ENCODE results near the gene SLC23A3. TPM values are rescaled to one million over a fixed set of nuclear protein-coding genes. Genes with fewer than 3 reads are reported as not detected.

Gene SLC23A3
- total and polyA plus RNA-seq, 4 donors: 0.23 to 2.4 (median 0.66) TPM

GRCh38 chr2:219142329-219142728, 27.5 kb downstream of the SLC23A3 start:
- DNase-seq (ENCODE audit: low spot score): no peak
- Histone ChIP-seq H3K9ac (ENCODE audit: low read depth in 1 of 2, low read length in 2 of 2) (no peak overlapping the region), H3K4me3 (ENCODE audit: low read depth in 1 of 3, low read length in 3 of 3) (no peak overlapping the region), H3K36me3 (ENCODE audit: control insufficient read depth in 4 of 4, insufficient read depth in 3 of 4, low read depth in 1 of 4, low read length in 3 of 4) (peaks cover 2 to 24% (median 11%) of the 10 kb centered on the region in 4 donors), H3K4me1 (ENCODE audit: control insufficient read depth in 4 of 4, insufficient read depth in 4 of 4, low read length in 3 of 4) (no peaks in the 10 kb centered on the region), H3K27ac (ENCODE audit: low read depth in 1 of 2, low read length in 2 of 2) (no peak overlapping the region), H3K27me3 (ENCODE audit: control insufficient read depth in 4 of 4, insufficient read depth in 4 of 4, low read length in 3 of 4) (no peaks in the 10 kb centered on the region), H3K9me3 (ENCODE audit: control insufficient read depth in 4 of 4, low read length in 3 of 4) (no peaks in the 10 kb centered on the region)
- TF ChIP-seq HNF4G (IDR thresholded peaks at IDR 0.05): no peak
- no peak for TF ChIP-seq GABPA (IDR thresholded peaks at IDR 0.05 in 1 of 2, conservative IDR thresholded peaks at IDR 0.05 in 1 of 2)
- no peak for TF ChIP-seq ZBTB33 (IDR thresholded peaks at IDR 0.05)
- no peak for TF ChIP-seq CTCF (IDR thresholded peaks at IDR 0.05; ENCODE audit: low read depth, low read length, missing input control)
- no peak for TF ChIP-seq ATF3 (IDR thresholded peaks at IDR 0.05)
- no peak for TF ChIP-seq FOXA2 (IDR thresholded peaks at IDR 0.05)
- no peak for TF ChIP-seq SP1 (IDR thresholded peaks at IDR 0.05)
- TF ChIP-seq EGR1 (IDR thresholded peaks at IDR 0.05; ENCODE audit: low read depth in 2 of 2): no peak
- TF ChIP-seq, protein P1, sequence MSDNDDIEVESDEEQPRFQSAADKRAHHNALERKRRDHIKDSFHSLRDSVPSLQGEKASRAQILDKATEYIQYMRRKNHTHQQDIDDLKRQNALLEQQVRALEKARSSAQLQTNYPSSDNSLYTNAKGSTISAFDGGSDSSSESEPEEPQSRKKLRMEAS (IDR thresholded peaks at IDR 0.05): no peak
- TF ChIP-seq RXRA (IDR thresholded peaks at IDR 0.05): no peak
- TF ChIP-seq FOXA1 (IDR thresholded peaks at IDR 0.05): no peak
- TF ChIP-seq TAF1 (conservative IDR thresholded peaks at IDR 0.05): no peak
- no peak for TF ChIP-seq YY1 (IDR thresholded peaks at IDR 0.05)
- no peak for TF ChIP-seq JUND (IDR thresholded peaks at IDR 0.05)
- 94% methylated on average over 6 of the region's 6 CpGs for WGBS

GRCh38 chr2:219140722-219141121, 29.1 kb downstream of the SLC23A3 start:
- no peaks in the 10 kb centered on the region for H3K9me3 ChIP-seq (ENCODE audit: control insufficient read depth in 4 of 4, low read length in 3 of 4)
- H3K27ac ChIP-seq (ENCODE audit: low read depth in 1 of 2, low read length in 2 of 2): no peak overlapping the region
- TF ChIP-seq SP1 (IDR thresholded peaks at IDR 0.05) (no peak), ZBTB33 (IDR thresholded peaks at IDR 0.05) (no peak), HNF4G (IDR thresholded peaks at IDR 0.05) (no peak), YY1 (IDR thresholded peaks at IDR 0.05) (no peak), JUND (IDR thresholded peaks at IDR 0.05) (no peak), ATF3 (IDR thresholded peaks at IDR 0.05) (no peak), EGR1 (IDR thresholded peaks at IDR 0.05; ENCODE audit: low read depth in 2 of 2) (no peak), FOXA1 (IDR thresholded peaks at IDR 0.05) (no peak)
- no peak for DNase-seq (ENCODE audit: low spot score)
- WGBS: 53% methylated on average over 3 of the region's 3 CpGs
- no peak overlapping the region for H3K9ac ChIP-seq (ENCODE audit: low read depth in 1 of 2, low read length in 2 of 2)
- peaks cover 2 to 17% (median 7%) of the 10 kb centered on the region in 4 donors for H3K36me3 ChIP-seq (ENCODE audit: control insufficient read depth in 4 of 4, insufficient read depth in 3 of 4, low read depth in 1 of 4, low read length in 3 of 4)
- no peak overlapping the region for H3K4me3 ChIP-seq (ENCODE audit: low read depth in 1 of 3, low read length in 3 of 3)
- H3K27me3 ChIP-seq (ENCODE audit: control insufficient read depth in 4 of 4, insufficient read depth in 4 of 4, low read length in 3 of 4): no peaks in the 10 kb centered on the region
- no peaks in the 10 kb centered on the region for H3K4me1 ChIP-seq (ENCODE audit: control insufficient read depth in 4 of 4, insufficient read depth in 4 of 4, low read length in 3 of 4)
